K562 (cell line): ENCODE data around the gene CHML. TPM values are rescaled to one million over a fixed set of nuclear protein-coding genes. Genes with fewer than 3 reads are reported as not detected.

Experiments used
- CBFA2T3 ChIP-seq: fragments of 450-650 bp; IDR thresholded peaks from 2 replicates; pipeline ENCODE4 v1.6.1; 2017
- CHAMP1 ChIP-seq: fragments of 450-650 bp; IDR thresholded peaks from 2 replicates; pipeline ENCODE4 v1.6.1; 2016; ENCODE audit warnings: mild to moderate bottlenecking
- EP400 ChIP-seq: fragments of 450-650 bp; IDR thresholded peaks from 2 replicates; pipeline ENCODE4 v1.6.1; 2017; ENCODE audit warnings: antibody characterized with exemption, mild to moderate bottlenecking, moderate library complexity
- ETV6 ChIP-seq, 3 experiments: fragments of 150-350 bp in 1 of 3; sonication (generic) in 1 of 3; formaldehyde crosslinking in 1 of 3; IDR thresholded peaks; 2 replicates each; pipeline versions ENCODE4 v1.6.1 to v1.8.0; 2014 to 2022; ENCODE audit warnings: borderline replicate concordance in 2 of 3, low read depth in 2 of 3, antibody characterized with exemption in 1 of 3, low read length in 1 of 3, mild to moderate bottlenecking in 1 of 3, missing genetic modification reagents in 1 of 3
- FOXM1 ChIP-seq, 2 experiments: fragments of 450-650 bp in 1 of 2; sonication (generic) in 1 of 2; formaldehyde crosslinking in 1 of 2; IDR thresholded peaks; 2 replicates each; pipeline versions ENCODE4 v1.6.1 to v1.9.0; 2017 to 2022; ENCODE audit warnings: low read depth in 2 of 2, mild to moderate bottlenecking in 2 of 2, missing genetic modification reagents in 1 of 2, moderate library complexity in 1 of 2
- FOXP1 ChIP-seq: sonication (generic); formaldehyde crosslinking; IDR thresholded peaks from 2 replicates; pipeline ENCODE4 v1.8.0; 2022; ENCODE audit warnings: mild to moderate bottlenecking, missing genetic modification reagents
- HMGN3 ChIP-seq: IDR thresholded peaks from 2 replicates; pipeline ENCODE4 v1.6.1; 2011; ENCODE audit warnings: borderline replicate concordance, low read depth, mild to moderate bottlenecking, mixed read lengths, low read length; ENCODE audit not compliant: insufficient read length; ENCODE audit errors: extremely low read depth
- JUND ChIP-seq, 2 experiments: IDR thresholded peaks; 2 replicates in 1 of 2; 3 replicates in 1 of 2; pipeline ENCODE4 v1.6.1; 2011; ENCODE audit warnings: borderline replicate concordance in 2 of 2, low read depth in 2 of 2, low read length in 2 of 2, improper control_type of control experiment in 1 of 2, missing biosample characterization in 1 of 2, missing genetic modification characterization in 1 of 2, missing genetic modification reagents in 1 of 2
- MEF2D ChIP-seq: conservative IDR thresholded peaks from 2 replicates; pipeline ENCODE4 v1.6.1; 2016; ENCODE audit warnings: low read depth, missing genetic modification characterization, missing compliant biosample characterization
- MTA1 ChIP-seq: fragments of 450-650 bp; IDR thresholded peaks from 2 replicates; pipeline ENCODE4 v1.6.1; 2017; ENCODE audit warnings: borderline replicate concordance
- RAD21 ChIP-seq, 2 experiments: fragments of 250-450 bp in 1 of 2; fragments of 450-650 bp in 1 of 2; sonication (Bioruptor Pico) in 1 of 2; formaldehyde crosslinking in 1 of 2; IDR thresholded peaks in 1 of 2; conservative IDR thresholded peaks in 1 of 2; 2 replicates each; pipeline versions ENCODE4 v1.4.0 to v1.8.0; 2020 to 2022; ENCODE audit warnings: mild to moderate bottlenecking in 2 of 2, moderate library complexity in 1 of 2
- SMARCA4 ChIP-seq: fragments of 450-650 bp; IDR thresholded peaks from 2 replicates; pipeline ENCODE4 v1.6.1; 2016
- SOX6 ChIP-seq: fragments of 450-650 bp; IDR thresholded peaks from 2 replicates; pipeline ENCODE4 v1.6.1; 2014; ENCODE audit warnings: mild to moderate bottlenecking
- TEAD4 ChIP-seq, 2 experiments: sonication (generic) in 1 of 2; formaldehyde crosslinking in 1 of 2; IDR thresholded peaks; 2 replicates each; pipeline versions ENCODE4 v1.6.1 to v1.8.0; 2012 to 2022; ENCODE audit warnings: borderline replicate concordance in 1 of 2, inconsistent platforms in 1 of 2, low read length in 1 of 2, mild to moderate bottlenecking in 1 of 2, missing genetic modification reagents in 1 of 2
- THRB ChIP-seq: fragments of 450-650 bp; formaldehyde crosslinking; conservative IDR thresholded peaks from 2 replicates; pipeline ENCODE4 v1.4.0; 2022; ENCODE audit warnings: mild to moderate bottlenecking, missing genetic modification characterization
- TRIM24 ChIP-seq, 2 experiments: fragments of 450-650 bp; IDR thresholded peaks; 2 replicates each; pipeline ENCODE4 v1.6.1; 2016
- polyA plus RNA-seq, 8 experiments: library from polyadenylated mRNA; depleted of rRNA in 4 of 8; stranded (reverse) in 5 of 8; unstranded in 3 of 8; fragments of >200 nt; fragmentation: Nextera tagmentation in 2 of 8; fragmentation: Illumina TruSeq in 1 of 8; extraction: Ambion mirVana in 2 of 8; extraction: Trizol in 1 of 8; gene quantifications; 2 replicates each; pipeline versions ENCODE4 v1.2.1 to v1.2.3, GENCODE V29; 2011 to 2014; ENCODE audit warnings: inconsistent platforms in 1 of 8, missing spikeins in 1 of 8
- total RNA-seq, 7 experiments: library from RNA; depleted of rRNA in 6 of 7; stranded (reverse); fragments of >200 nt in 6 of 7; fragmentation: Illumina TruSeq in 2 of 7; extraction: Trizol in 2 of 7; gene quantifications; 2 replicates each; pipeline versions ENCODE4 v1.2.1 to v1.2.3, GENCODE V29; 2011 to 2021; ENCODE audit warnings: low replicate concordance in 1 of 7
- TF ChIP-seq, protein P1 (sequence below), 2 experiments: fragments of 200-800 bp in 1 of 2; sonication (Bioruptor generic) in 1 of 2; sonication (generic) in 1 of 2; formaldehyde crosslinking in 1 of 2; IDR thresholded peaks in 1 of 2; conservative IDR thresholded peaks in 1 of 2; 2 replicates each; pipeline versions ENCODE4 v1.5.0 to v1.6.1; 2016 to 2020; ENCODE audit warnings: missing compliant biosample characterization in 1 of 2, missing genetic modification characterization in 1 of 2, missing genetic modification reagents in 1 of 2

The CHML gene
- total and polyA plus RNA-seq, 9 of the 15 experiments (the other 6 are each of a cell fraction or from before 2014, with no cell fraction given), result 13.0 to 88.3 (median 62.8) TPM

DNA sequence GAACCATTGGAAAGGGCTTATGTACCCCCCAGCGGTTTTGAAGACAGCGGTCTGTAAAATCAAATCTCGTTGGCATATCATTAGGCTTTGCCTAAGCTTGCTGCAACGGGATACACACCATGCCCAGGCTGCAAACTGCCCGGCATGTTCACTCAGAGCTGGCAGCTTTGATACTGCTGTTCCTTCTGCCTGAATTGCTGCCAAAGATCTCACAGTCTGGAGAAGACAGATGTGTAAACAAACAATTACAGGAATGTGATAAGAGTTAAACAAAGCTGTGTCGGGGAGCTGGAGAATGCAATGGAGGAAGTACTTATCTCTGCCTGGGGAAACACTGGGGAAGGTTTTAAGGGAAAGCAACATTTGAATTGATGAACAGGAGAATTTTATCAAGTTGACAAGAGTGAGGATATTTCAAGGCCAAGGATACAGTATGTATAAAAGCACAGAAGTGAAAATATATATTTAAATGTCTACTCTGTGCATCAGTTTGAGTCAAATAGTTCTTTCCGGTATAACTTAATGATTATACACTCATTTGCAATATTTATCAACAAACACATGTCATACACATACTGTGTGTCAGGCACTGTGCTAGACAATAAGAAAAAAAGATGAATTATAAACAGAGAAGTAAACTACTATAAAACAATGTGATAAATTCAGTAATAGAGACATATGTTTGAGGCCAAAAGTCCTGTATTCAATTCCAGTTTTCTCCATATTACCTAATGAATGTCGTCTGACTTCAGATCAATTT is 29.9 kb downstream of the CHML start (continued):
- TF ChIP-seq, protein P1, sequence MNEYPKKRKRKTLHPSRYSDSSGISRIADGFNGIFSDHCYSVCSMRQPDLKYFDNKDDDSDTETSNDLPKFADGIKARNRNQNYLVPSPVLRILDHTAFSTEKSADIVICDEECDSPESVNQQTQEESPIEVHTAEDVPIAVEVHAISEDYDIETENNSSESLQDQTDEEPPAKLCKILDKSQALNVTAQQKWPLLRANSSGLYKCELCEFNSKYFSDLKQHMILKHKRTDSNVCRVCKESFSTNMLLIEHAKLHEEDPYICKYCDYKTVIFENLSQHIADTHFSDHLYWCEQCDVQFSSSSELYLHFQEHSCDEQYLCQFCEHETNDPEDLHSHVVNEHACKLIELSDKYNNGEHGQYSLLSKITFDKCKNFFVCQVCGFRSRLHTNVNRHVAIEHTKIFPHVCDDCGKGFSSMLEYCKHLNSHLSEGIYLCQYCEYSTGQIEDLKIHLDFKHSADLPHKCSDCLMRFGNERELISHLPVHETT (CRISPR knock-in tag; conservative IDR thresholded peaks at IDR 0.05 in 1 of 2, IDR thresholded peaks at IDR 0.05 in 1 of 2), result 0 out of 4 replicates have a peak, but pooled peaks of 1 of the 2 experiments have one; percentile 21
- TF ChIP-seq MEF2D (no peak), TEAD4 (IDR thresholded peaks at IDR 0.05; ENCODE audit: low read length) (peak; percentile 76), TEAD4 (CRISPR knock-in tag; IDR thresholded peaks at IDR 0.05; ENCODE audit: borderline replicate concordance) (no peak), CHAMP1 (peak; percentile 49; the same call in 1 of the 2 replicates), FOXM1 (IDR thresholded peaks at IDR 0.05; ENCODE audit: low read depth) (no peak; the same call in 1 of the 2 replicates), FOXM1 (CRISPR knock-in tag; IDR thresholded peaks at IDR 0.05; ENCODE audit: low read depth) (no peak), ETV6 (IDR thresholded peaks at IDR 0.05; ENCODE audit: borderline replicate concordance in 1 of 2, low read depth in 2 of 2, low read length in 1 of 2) (0 out of 4 replicates have a peak, but pooled peaks of 1 of the 2 experiments have one; percentile 18), ETV6 (CRISPR knock-in tag; IDR thresholded peaks at IDR 0.05; ENCODE audit: borderline replicate concordance) (no peak), FOXP1 (CRISPR knock-in tag) (peak; percentile 91; the same call in 1 of the 2 replicates), RAD21 (CRISPR knock-in tag; conservative IDR thresholded peaks at IDR 0.05 in 1 of 2, IDR thresholded peaks at IDR 0.05 in 1 of 2) (peak in 1 of 2 experiments; percentile 5; a peak in 1 of 4 replicates), CBFA2T3 (peak; percentile 81), TRIM24 (IDR thresholded peaks at IDR 0.05) (peak; percentile 15 to 20; a peak in 1 of 4 replicates), EP400 (no peak), JUND (IDR thresholded peaks at IDR 0.05; ENCODE audit: borderline replicate concordance, low read depth, low read length) (peak; percentile 39; the same call in 1 of the 2 replicates), JUND (tag; IDR thresholded peaks at IDR 0.05; ENCODE audit: borderline replicate concordance, low read depth, low read length) (peak; percentile 44; the same call in 1 of the 3 replicates), THRB (no peak), HMGN3 (peak; percentile 36), SOX6 (peak; percentile 97), SMARCA4 (peak; percentile 88), MTA1 (peak; percentile 37; the same call in 1 of the 2 replicates)
